ENCODE measurements around the gene LAPTM5.

The LAPTM5 gene

GRCh38 chr1:30740251-30741238 lies 17.0 kb downstream of the LAPTM5 start:
- no peak for DNase-seq

GRCh38 chr1:30739601-30740000 lies 18.0 kb downstream of the LAPTM5 start:
- no peak for DNase-seq

GRCh38 chr1:30738715-30739559 lies 18.6 kb downstream of the LAPTM5 start:
- DNase-seq: no peak

GRCh38 chr1:30738040-30738714 lies 19.4 kb downstream of the LAPTM5 start:
- no peak for DNase-seq

- no peak for DNase-seq
These were observed 20.1 kb downstream of the LAPTM5 start for GRCh38 chr1:30737357-30738039.

- DNase-seq: no peak
These were observed 21.7 kb downstream of the LAPTM5 start for GRCh38 chr1:30735668-30736498.

GRCh38 chr1:30735124-30735523 lies 22.4 kb downstream of the LAPTM5 start:
- DNase-seq: no peak

GRCh38 chr1:30734580-30734979 lies 23.0 kb downstream of the LAPTM5 start:
- DNase-seq: no peak

GRCh38 chr1:30734106-30734505 lies 23.5 kb downstream of the LAPTM5 start:
- no peak for DNase-seq

- DNase-seq: no peak
These were observed 24.1 kb downstream of the LAPTM5 start for GRCh38 chr1:30733493-30733892.

- no peak for DNase-seq
These were observed 25.1 kb downstream of the LAPTM5 start for GRCh38 chr1:30732277-30732996.

- DNase-seq: no peak
These were observed 25.7 kb downstream of the LAPTM5 start for GRCh38 chr1:30731806-30732276.

- DNase-seq: no peak
These were observed 26.3 kb downstream of the LAPTM5 start for GRCh38 chr1:30731109-30731805.

- no peak for DNase-seq
These were observed 27.0 kb downstream of the LAPTM5 start for GRCh38 chr1:30730346-30731108.

GRCh38 chr1:30729901-30730300 lies 27.7 kb downstream of the LAPTM5 start:
- no peak for DNase-seq

GRCh38 chr1:30728832-30729638 lies 28.5 kb downstream of the LAPTM5 start:
- no peak for DNase-seq

GRCh38 chr1:30728340-30728739 lies 29.2 kb downstream of the LAPTM5 start:
- DNase-seq: no peak

GRCh38 chr1:30727824-30728223 lies 29.8 kb downstream of the LAPTM5 start:
- DNase-seq: no peak
